GM19467 (cell line): Measurements from ENCODE around the gene BAIAP2L2.
"Not testable (repeated sequence)": the region's sequence is repeated elsewhere in the genome, so short reads cannot be mapped to it uniquely, and the experiment has no call there.

Experiments used
- ATAC-seq: cut with Tn5 transposase; IDR thresholded peaks from one replicate; pipeline ENCODE4 v1.9.1; 2021; ENCODE audit warnings: mild to moderate bottlenecking, moderate library complexity; ENCODE audit not compliant: unreplicated experiment

Gene BAIAP2L2

GRCh38 chr22:38040953-38041759, 69.3 kb downstream of the BAIAP2L2 start:
- no peak for ATAC-seq

DNA sequence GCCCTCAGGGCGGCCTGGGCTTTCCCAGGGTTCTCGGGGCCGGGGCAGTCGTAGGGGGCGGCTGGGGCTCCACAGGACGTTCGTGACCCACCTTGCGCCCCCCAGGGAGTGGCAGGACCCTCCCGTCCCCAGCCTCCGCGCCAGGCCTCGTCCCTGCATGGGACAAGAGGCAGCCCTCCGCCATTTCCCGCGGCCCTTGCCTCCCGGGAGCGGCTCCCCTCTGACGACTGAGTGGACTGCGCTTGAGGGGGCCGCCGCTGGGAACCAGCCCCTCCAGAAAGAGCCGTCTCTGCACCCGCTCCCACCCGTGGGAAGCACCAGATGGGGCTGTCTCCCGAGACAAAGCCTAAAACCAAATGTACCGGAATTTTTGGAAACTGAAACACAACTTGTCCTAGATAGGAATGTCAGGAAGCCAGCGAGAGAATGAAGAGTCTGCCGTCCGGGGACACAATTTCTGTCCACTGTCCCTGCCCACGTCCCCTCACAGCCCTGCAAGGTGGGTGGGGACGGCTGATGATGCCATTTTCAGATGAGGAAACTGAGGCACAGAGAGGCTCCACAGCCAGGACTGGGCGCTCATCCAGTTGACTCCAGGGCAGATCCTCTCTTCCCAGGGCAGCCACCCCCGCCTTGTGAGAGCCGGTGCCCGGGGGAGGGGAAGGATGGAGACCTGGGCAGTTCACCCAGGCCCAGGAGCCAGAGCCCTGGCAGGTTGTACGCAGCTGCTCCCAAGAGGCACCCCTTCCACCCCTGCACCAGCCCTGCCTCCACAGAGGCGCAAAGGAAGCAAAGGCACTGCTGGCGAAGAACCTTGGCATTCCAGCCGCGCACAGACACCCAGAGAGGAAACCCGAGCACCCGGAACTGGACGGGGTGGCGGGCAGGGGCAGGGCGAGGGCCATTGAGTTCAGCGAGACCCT, 71.3 kb downstream of the BAIAP2L2 start:
- ATAC-seq = no peak

GRCh38 chr22:38038426-38038825, 72.1 kb downstream of the BAIAP2L2 start:
- no peak for ATAC-seq

GRCh38 chr22:38037367-38038150, 72.9 kb downstream of the BAIAP2L2 start:
- ATAC-seq = not testable (repeated sequence)

DNA sequence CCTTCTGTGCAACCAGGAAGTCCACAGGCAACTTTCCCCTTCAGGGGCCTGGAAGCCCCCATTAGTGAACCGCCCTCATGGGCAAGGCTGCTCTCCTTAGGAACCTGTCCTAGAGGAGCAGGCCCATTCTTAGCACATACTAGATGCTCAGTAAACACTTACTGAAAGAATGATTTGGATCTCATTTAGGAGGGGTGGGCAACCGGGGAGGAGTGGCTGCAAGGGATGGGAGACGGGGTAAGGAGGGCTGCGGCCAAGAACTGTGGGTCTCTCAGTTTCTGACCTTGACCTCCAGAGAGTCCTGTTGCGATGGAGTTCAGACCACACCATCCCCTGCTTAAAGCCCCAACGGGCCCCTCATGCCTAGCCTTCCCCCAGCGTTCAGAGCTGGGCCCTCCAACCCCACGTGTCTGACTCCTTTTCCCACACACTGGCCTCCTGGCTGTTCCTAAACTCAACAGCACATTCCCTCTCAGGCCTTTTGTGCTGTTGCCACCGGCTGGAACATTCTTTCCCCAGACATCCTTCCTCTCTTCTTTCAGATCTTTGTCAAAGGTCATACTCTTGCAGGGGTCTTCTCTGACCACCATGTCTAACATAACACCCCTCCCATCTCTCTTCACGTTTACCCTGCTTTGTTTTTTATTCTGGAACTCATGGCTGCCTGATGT, 74.0 kb downstream of the BAIAP2L2 start:
- ATAC-seq = no peak

- ATAC-seq = no peak
Measured at GRCh38 chr22:38035530-38035885, 75.0 kb downstream of the BAIAP2L2 start.
